ENCODE measurements around the gene RFX1.
A peak's percentile ranks its signal among the peaks of the same experiment; 100 is the strongest.

The RFX1 gene

GRCh38 chr19:13996928-13997630 lies 9.0 kb downstream of the RFX1 start:
- no peak for DNase-seq (ENCODE audit: low read depth, low spot score)

GRCh38 chr19:13995878-13996765 lies 10.0 kb downstream of the RFX1 start:
- DNase-seq (ENCODE audit: low read depth, low spot score): no peak

DNA sequence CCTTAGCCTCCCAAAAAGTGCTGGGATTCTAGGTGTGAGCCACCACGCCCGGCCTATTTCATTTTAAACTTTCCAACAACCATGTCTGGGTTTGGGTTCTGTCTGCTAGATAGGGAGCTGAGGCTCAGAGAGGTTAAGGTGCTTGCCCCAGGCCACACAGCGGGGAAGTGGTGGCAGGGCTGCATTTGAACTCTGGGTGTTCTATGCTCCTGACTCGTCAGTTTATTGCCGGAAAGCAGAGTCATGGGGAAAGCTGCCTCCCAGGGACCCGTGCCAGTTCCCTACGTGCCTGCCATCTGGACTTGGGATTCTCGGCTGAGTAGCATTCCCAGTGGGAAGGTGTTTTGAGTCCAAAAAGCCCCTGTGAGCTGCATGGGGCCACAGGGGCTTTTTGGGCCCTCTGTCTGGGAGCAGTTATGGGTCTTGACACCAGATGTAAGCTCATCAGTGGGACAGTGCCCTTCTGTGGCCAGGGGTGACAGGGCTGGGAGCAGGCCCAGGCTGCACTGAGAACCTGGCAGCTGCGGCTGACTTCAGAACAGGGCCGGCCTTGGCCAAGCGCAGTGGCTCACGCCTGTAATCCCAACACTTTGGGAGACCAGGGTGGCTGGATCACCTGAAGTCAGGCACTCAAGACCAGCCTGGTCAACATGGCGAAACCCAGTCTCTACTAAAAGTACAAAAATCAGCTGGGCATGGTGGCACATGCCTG lies 10.9 kb downstream of the RFX1 start:
- DNase-seq (ENCODE audit: low read depth, low spot score): no peak

- DNase-seq (ENCODE audit: low read depth, low spot score): no peak
These were observed 12.4 kb downstream of the RFX1 start for GRCh38 chr19:13993590-13994300.

DNA sequence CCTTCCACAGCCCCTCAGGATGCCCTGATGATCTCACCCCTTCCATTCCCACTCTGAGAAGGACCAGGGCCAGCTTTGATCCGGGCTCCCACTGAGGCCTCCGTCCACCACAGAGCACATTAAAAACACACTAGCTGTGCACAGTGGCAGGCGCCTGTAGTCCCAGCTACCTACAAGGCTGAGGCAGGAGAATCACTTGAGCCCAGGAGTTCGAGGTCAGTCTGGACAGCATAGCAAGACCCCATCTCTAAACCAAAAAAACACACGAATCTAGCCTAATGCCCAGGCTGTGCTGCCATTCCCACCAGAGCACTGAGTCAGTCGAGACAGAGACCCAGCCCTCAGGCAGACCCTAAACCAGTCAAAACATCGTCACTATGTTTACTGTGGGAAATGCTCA lies 14.1 kb downstream of the RFX1 start:
- DNase-seq (ENCODE audit: low read depth, low spot score): no peak

DNA sequence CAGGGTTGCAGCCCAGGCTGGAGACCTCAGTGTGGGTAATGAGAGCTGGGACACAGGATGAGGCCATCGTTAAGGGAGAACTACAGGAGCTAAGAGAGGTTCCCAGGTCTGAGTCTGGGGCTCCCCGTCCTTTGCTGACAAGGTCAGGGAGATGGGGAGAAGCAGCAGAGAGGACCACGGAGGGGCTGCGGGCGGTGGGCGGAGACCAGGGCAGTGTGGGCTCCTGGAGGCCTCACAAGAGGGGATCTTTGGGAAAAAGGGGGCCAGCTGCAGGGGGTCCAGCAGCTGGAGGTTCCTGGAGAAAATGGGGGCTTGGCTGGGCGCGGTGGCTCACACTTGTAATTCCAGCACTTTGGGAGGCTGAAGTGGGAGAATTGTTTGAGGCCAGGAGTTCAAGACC lies 16.0 kb downstream of the RFX1 start:
- no peak for DNase-seq (ENCODE audit: low read depth, low spot score)

DNA sequence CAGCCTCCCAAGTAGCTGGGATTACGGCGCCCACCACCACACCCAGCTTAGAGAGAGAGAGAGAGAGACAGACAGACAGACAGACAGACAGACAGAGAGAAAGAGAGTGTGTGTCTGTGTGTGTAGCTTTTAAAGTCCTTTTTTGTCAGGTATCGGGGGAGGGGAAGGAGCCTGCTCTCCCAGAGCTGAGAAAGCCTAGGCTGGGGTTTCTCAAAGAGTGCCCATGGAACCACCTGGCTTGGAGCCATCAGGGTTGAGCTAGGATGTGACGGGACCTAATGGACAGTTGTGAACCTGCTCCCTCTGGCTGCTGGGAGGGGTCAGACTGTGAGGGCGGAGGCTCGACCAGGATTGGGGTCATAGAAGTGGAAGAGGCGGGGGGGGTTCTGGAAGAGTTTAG lies 16.6 kb downstream of the RFX1 start:
- DNase-seq (ENCODE audit: low read depth, low spot score): no peak

DNA sequence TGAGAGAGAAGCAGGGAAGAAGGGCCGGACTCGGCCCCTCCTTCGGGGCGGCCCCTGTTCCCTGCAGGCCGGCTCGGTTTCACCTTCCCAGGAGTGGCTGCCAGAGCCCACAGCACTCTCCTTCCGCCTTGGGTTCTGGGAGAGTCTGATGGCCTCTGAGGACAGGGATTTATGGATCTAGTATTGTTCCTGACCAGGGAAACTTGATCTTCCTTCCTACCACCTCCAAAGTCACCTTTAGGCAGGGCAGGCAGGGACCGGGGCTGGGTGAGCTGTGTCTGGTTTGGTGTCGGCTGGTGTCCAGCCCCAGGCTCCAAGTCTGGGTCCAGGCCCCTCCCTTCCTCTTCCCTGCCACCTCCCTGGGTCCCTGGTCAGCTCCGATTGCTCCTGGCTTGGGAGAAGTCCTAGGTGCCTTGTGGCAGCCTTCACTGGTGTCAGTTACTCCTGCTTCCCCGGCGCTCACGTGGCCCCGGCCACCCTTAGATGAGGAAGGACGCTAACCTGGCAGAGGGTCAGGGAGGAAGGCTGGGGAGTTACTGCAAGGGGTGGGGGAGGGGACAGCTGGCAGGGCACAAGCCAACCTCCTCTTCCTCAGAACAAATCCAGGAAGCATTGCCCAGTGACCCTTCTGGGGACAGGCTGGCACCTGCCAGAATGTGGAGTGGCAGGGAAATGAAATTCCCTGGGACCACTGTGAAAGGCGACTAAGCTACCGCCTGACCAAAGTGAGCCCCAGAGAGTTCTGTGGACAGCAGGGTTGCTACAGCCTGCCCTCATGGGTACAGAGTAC lies 18.8 kb downstream of the RFX1 start:
- DNase-seq (ENCODE audit: low read depth, low spot score): no peak

DNA sequence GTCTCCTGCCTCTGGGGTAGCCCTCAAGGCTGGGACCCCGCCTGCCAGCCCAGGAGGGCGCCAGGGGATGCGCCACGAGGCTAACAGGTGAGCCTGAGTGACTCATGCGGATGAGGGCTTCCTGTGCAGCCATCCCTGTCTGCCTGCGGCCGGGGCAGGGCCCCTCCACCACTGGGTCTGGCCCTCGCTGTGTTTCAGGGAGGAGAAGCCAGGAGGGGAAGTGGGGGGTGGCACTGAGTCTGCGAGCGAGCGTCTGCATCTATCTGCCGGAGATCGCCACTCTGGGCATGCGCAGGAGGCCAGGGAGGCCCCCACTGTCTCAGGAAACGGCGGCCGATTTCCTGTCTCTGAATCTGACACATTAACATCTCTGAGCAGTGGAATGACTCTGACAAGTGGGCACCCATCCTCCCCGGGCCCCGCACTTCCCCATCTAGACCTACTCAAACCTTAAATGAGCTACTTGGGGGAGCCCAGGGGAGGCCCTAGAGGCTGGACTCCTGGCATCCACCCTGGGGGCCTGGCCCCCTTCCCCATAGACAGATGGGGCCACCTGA lies 19.7 kb downstream of the RFX1 start:
- DNase-seq (ENCODE audit: low read depth, low spot score): peak; percentile 97

- DNase-seq (ENCODE audit: low read depth, low spot score): no peak
These were observed 20.3 kb downstream of the RFX1 start for GRCh38 chr19:13985771-13986347.

GRCh38 chr19:13984875-13985741 lies 21.0 kb downstream of the RFX1 start:
- DNase-seq (ENCODE audit: low read depth, low spot score): no peak

- no peak for DNase-seq (ENCODE audit: low read depth, low spot score)
These were observed 21.9 kb downstream of the RFX1 start for GRCh38 chr19:13984186-13984585.

DNA sequence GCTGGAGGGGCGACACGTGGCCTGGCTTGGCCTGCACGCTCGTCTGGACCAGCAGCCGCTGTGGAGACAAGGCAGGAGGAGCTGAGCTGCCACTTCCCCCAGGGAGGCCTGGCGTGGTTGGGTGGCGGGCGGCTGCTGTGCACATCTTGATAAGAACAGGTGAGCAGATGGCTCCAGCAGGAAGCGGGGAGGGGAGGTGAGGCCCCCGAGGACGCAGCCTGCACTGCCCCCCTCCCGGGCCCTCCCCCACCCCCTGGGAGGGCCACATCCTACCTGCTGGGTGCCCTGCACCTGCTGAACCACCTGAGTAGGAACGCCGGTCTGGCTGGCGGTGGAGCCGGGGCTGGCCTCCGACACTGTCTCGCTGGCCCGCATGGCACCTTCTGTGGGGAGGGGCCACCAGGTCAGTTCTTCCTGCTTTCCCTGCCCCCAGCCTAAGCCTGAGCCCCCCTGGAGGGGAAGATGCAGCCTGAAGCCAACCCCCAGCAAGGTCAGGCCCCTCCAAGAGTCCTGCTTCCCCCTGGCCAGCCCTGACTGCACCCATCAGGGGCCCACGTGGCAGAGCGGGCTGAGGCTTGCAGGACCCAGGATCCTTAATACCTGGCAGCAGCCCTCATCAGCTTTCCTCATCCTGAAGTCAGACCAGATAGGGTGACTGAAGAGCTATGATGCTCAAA lies 22.8 kb downstream of the RFX1 start:
- DNase-seq (ENCODE audit: low read depth, low spot score): no peak

DNA sequence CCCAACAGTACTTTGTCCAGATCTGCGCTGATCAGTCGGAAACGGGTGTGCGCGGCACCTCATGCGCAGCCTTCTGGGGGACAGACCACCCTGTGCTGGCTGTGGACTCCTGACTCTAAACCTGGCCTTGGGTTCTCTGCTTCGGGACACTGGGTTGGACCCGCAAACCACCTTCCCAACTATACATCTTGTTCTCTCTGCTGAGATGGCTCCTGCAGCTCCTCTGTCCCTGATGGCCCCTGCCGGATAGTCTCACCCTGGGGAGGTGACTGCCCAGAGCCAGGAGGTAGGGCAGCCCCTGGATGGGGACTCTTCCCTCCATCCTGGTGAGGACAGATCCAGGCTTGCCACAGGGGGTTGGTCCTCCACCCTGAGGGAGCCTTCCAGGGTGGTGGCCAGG lies 23.3 kb downstream of the RFX1 start:
- DNase-seq (ENCODE audit: low read depth, low spot score): no peak

GRCh38 chr19:13981988-13982501 lies 24.1 kb downstream of the RFX1 start:
- no peak for DNase-seq (ENCODE audit: low read depth, low spot score)

- no peak for DNase-seq (ENCODE audit: low read depth, low spot score)
These were observed 24.7 kb downstream of the RFX1 start for GRCh38 chr19:13981467-13981866.

GRCh38 chr19:13981021-13981420 lies 25.1 kb downstream of the RFX1 start:
- no peak for DNase-seq (ENCODE audit: low read depth, low spot score)

DNA sequence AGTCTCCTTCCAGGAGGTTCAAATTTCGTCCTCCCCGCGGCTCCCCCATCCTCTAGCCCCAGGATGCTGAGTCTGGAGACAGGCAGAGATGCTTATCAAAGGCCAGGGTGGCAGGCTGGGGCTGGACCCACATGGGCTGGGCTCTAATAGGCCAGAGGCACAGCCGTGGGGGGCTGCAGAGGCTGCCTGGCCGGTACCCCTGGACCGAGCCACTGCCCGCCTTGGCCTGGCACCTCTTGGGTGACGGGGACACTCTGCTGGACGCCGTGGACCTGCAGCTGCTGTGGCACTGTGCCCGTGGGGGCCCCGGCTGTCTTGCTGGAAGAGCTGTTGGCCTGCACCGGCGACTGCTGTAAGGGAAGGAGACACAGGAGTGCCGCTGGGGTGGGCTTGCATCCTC lies 25.8 kb downstream of the RFX1 start:
- DNase-seq (ENCODE audit: low read depth, low spot score): no peak

DNA sequence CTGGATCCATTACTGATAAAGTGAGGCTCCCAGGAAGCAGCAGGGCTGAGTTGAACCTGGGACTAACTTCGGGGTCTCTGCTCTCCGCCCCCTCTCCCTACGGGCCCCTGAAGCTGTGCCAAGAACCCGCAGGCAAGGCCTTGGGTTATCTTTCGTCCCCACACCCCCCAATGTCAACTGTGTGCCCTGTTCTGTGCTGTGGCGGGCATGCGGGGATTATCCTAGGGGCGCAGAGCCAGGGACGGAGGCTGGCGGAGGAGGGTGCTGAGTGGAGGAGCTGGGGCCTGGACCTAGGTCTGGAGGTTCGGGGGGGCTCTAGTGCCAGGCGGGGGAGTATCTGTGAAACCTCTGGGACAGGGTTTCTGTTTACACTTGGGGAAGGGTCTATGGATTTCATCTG lies 26.4 kb downstream of the RFX1 start:
- no peak for DNase-seq (ENCODE audit: low read depth, low spot score)
